WTC11 (cell line): ENCODE measurements around the gene CCDC15.

Experiments
- ATF3 ChIP-seq: sonication (generic); formaldehyde crosslinking; conservative IDR thresholded peaks from 2 replicates; pipeline ENCODE4 v1.8.1; 2022; ENCODE audit warnings: mild to moderate bottlenecking, missing genetic modification reagents
- CTCF ChIP-seq: fragments of 200-600 bp; IDR thresholded peaks from 2 replicates; pipeline ENCODE4 v1.8.0; 2022; ENCODE audit warnings: antibody characterized with exemption
- E2F4 ChIP-seq: sonication (generic); formaldehyde crosslinking; IDR thresholded peaks from 2 replicates; pipeline ENCODE4 v1.8.1; 2022; ENCODE audit warnings: low read depth, mild to moderate bottlenecking, moderate library complexity, missing genetic modification reagents, borderline replicate concordance
- ELF4 ChIP-seq: sonication (generic); formaldehyde crosslinking; IDR thresholded peaks from 2 replicates; pipeline ENCODE4 v1.8.1; 2022; ENCODE audit warnings: low read depth, mild to moderate bottlenecking, moderate library complexity, missing genetic modification reagents
- GTF2I ChIP-seq: fragments of 250-450 bp; sonication (Bioruptor Pico); conservative IDR thresholded peaks from 2 replicates; pipeline ENCODE4 v1.4.0; 2021; ENCODE audit warnings: mild to moderate bottlenecking
- KAT7 ChIP-seq: sonication (generic); formaldehyde crosslinking; IDR thresholded peaks from 2 replicates; pipeline ENCODE4 v1.8.1; 2023; ENCODE audit warnings: missing genetic modification reagents, mild to moderate bottlenecking, borderline replicate concordance
- MAX ChIP-seq: sonication (generic); formaldehyde crosslinking; IDR thresholded peaks from 2 replicates; pipeline ENCODE4 v1.8.0; 2022; ENCODE audit warnings: mild to moderate bottlenecking, missing genetic modification reagents
- MYBL2 ChIP-seq: sonication (generic); formaldehyde crosslinking; IDR thresholded peaks from 2 replicates; pipeline ENCODE4 v1.8.1; 2023; ENCODE audit warnings: mild to moderate bottlenecking, moderate library complexity, missing genetic modification reagents
- SOX15 ChIP-seq: fragments of 250-450 bp; sonication (Bioruptor Pico); IDR thresholded peaks from 2 replicates; pipeline ENCODE4 v1.9.0; 2021; ENCODE audit warnings: mild to moderate bottlenecking
- TEAD1 ChIP-seq: sonication (generic); formaldehyde crosslinking; IDR thresholded peaks from 2 replicates; pipeline ENCODE4 v1.8.0; 2022; ENCODE audit warnings: mild to moderate bottlenecking, missing genetic modification reagents
- ZNF423 ChIP-seq: fragments of 250-450 bp; sonication (Bioruptor Pico); IDR thresholded peaks from 2 replicates; pipeline ENCODE4 v2.1.2; 2022; ENCODE audit warnings: mild to moderate bottlenecking, moderate library complexity
- TF ChIP-seq, protein P1 (sequence below): fragments of 250-450 bp; sonication (Bioruptor Pico); IDR thresholded peaks from 2 replicates; pipeline ENCODE4 v1.9.0; 2021; ENCODE audit warnings: moderate library complexity, mild to moderate bottlenecking, inconsistent platforms, borderline replicate concordance
- TF ChIP-seq, protein P2 (sequence below): sonication (generic); formaldehyde crosslinking; IDR thresholded peaks from 2 replicates; pipeline ENCODE4 v1.8.0; 2022; ENCODE audit warnings: missing genetic modification reagents

- TF ChIP-seq CTCF, result no peak
- TF ChIP-seq, protein P1, sequence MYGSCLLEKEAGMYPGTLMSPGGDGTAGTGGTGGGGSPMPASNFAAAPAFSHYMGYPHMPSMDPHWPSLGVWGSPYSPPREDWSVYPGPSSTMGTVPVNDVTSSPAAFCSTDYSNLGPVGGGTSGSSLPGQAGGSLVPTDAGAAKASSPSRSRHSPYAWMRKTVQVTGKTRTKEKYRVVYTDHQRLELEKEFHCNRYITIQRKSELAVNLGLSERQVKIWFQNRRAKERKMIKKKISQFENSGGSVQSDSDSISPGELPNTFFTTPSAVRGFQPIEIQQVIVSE (CRISPR knock-in tag), result no peak
- TF ChIP-seq TEAD1 (CRISPR knock-in tag), result no peak
- TF ChIP-seq KAT7 (CRISPR knock-in tag), result no peak
- no peak for TF ChIP-seq SOX15
- no peak for TF ChIP-seq ZNF423 (CRISPR knock-in tag)
- no peak for TF ChIP-seq ELF4 (CRISPR knock-in tag)
- no peak for TF ChIP-seq MYBL2 (CRISPR knock-in tag)
- no peak for TF ChIP-seq ATF3 (CRISPR knock-in tag)
- TF ChIP-seq MAX, result no peak
- TF ChIP-seq, protein P2, sequence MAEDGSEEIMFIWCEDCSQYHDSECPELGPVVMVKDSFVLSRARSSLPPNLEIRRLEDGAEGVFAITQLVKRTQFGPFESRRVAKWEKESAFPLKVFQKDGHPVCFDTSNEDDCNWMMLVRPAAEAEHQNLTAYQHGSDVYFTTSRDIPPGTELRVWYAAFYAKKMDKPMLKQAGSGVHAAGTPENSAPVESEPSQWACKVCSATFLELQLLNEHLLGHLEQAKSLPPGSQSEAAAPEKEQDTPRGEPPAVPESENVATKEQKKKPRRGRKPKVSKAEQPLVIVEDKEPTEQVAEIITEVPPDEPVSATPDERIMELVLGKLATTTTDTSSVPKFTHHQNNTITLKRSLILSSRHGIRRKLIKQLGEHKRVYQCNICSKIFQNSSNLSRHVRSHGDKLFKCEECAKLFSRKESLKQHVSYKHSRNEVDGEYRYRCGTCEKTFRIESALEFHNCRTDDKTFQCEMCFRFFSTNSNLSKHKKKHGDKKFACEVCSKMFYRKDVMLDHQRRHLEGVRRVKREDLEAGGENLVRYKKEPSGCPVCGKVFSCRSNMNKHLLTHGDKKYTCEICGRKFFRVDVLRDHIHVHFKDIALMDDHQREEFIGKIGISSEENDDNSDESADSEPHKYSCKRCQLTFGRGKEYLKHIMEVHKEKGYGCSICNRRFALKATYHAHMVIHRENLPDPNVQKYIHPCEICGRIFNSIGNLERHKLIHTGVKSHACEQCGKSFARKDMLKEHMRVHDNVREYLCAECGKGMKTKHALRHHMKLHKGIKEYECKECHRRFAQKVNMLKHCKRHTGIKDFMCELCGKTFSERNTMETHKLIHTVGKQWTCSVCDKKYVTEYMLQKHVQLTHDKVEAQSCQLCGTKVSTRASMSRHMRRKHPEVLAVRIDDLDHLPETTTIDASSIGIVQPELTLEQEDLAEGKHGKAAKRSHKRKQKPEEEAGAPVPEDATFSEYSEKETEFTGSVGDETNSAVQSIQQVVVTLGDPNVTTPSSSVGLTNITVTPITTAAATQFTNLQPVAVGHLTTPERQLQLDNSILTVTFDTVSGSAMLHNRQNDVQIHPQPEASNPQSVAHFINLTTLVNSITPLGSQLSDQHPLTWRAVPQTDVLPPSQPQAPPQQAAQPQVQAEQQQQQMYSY (CRISPR knock-in tag), result no peak
- no peak for TF ChIP-seq E2F4
- no peak for TF ChIP-seq GTF2I (CRISPR knock-in tag)
These were observed 121.9 kb downstream of the CCDC15 start for GRCh38 chr11:125075900-125076317.
